DMS53 treated with DMSO at 0.1 percent for 48 hours (cell line): ENCODE data around the gene FLNB.

Experiments used
- DNase-seq: peaks from one replicate; lab custom pipeline; 2025; ENCODE audit not compliant: unreplicated experiment; lab: John Stamatoyannopoulos, UW

The FLNB gene

DNA sequence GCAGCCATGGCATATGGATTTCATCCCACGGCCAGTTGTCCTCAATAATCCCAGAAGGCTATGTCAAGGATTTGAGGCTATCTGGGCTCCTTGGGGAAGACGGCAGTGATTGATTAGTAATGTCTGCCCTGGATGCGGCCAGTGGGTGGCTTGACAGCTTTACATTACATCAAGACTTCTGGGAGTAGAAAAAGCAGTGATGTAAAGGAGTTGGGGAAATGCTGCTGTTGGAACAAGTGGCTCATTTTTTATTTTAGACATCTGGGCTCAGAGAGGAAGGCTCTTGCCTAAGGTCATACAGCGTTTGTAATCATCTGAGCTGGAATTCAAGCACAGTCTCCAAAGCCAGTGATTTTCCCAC is 94.1 kb downstream of the FLNB start:
- DNase-seq: no peak

GRCh38 chr3:58102976-58103451 is 94.8 kb downstream of the FLNB start:
- no peak for DNase-seq

DNA sequence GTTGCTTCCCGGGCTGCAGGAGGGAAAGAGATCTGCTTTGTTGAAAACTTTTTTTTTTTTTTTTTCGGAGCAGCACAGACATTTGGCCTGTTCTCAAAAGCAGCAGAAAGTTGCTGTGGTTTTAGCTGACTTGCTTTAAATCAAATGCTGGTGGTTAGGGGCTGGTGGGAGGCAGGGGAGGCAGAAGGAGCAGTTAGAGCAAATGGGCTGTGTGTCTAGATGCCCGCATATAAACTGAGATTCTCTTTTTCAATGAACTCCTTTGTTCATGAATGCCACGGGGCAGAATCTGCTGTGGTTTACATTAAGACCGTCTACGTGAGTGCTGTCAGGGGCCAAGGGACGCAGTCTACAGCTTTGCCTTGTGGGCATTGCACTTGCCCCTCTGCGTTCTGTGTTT is 95.9 kb downstream of the FLNB start:
- DNase-seq: no peak

DNA sequence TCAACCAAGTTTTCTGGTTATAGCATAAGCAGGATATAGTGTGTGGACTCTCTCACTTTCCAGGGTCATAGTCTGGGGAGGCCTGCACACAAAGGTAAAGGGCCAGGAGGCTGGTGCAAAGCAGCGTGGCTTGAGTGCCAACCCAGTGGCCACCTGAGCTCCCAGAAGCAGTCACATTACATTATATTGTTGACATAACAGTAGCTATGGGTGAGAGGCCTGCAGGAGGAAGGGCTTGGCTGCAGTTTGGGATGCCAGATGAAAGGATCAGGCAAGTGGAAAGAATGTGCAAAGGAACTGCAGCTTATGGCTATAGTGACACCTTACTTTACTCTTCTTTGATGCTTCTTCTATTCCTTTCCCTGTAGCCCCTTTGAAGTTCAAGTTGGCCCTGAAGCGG is 96.5 kb downstream of the FLNB start:
- DNase-seq: no peak

DNA sequence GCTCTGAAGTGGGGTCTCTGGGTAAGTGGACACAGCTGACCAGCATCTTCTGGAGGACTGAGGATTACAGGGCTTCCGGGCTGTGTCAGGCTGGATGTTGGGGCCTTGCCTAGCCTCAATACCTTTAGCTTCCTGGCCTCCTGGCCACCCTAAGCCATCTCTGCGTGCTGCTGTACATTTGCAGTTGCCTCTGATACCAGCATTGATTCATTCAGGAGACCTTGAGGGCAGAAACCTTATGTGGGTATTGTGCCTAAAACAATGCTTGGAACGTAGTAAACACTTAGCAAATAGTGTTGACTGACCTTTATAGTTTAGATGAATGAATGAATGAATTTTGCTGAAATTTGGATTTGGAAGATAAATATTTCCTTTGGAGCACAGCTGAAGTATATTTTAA is 97.0 kb downstream of the FLNB start:
- DNase-seq: no peak

GRCh38 chr3:58106061-58106460 is 97.8 kb downstream of the FLNB start:
- no peak for DNase-seq

DNA sequence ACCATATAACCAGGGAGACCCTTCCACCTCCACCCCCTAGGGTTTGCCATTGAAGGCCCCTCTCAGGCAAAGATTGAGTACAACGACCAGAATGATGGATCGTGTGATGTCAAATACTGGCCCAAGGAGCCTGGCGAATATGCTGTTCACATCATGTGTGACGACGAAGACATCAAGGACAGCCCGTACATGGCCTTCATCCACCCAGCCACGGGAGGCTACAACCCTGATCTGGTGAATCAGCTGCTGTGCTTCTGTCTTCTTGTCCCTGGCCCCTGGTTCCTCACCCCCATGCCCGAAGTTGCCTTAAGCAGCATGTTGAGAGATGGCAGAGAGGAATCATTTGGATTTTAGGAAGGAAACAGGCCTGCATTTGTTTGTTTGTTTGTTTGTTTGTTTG is 98.4 kb downstream of the FLNB start:
- DNase-seq: no peak

DNA sequence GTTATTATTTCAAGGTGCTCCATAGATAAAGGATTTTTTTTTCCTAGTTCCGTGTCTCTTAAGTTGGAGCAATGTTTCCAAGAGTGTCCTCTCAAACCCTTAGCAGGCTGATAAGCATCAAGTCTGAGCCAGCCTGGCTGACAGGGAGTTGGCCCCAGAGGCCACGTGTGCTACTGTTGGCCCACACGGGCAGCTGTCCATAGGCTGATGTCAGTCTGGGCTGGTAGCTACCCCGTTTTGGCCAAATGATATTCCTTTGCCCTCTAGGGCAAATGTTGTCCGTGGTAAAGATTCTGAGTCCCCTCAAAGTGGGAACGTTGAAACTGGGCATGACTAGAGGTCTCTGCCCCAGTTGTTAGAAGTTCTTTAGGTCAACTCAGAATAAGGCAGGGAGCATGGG is 99.4 kb downstream of the FLNB start:
- no peak for DNase-seq

- no peak for DNase-seq
These were observed 101.5 kb downstream of the FLNB start for GRCh38 chr3:58109752-58110151.

- peak; percentile 50 for DNase-seq
These were observed 103.4 kb downstream of the FLNB start for GRCh38 chr3:58111513-58112184.

DNA sequence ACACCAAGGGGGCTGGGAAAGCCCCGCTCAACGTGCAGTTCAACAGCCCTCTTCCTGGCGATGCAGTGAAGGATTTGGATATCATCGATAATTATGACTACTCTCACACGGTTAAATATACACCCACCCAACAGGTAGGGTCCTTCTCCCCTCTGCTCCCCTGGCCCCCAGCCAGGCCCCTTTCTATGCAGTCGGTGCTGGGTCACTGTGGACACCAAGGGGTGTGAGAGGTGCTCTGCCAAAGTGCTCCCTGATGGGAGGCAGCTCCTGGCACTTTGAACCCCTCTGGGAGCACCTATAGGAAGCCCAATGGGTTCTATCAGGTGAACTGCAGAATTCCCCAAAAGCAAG is 103.9 kb downstream of the FLNB start:
- no peak for DNase-seq

DNA sequence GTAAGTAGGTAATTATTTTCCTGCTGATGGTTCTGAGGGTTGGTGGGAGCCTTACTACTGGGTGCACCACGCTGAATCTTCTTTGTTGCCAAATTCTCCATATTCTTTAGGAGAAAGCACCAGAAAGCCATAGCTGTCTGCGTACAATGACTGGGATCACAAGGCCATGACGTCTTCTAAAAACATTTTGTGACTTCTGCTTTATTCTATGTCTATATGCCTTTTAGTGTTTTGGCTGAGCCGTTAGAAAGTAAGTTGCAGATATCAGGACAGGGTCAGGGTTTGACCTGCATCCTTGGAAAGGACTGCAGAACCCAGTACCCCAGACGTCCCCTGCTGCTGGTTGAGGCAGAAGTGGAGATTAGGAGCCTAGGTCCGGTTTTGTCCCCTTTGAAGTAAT is 107.0 kb downstream of the FLNB start:
- no peak for DNase-seq

- no peak for DNase-seq
These were observed 108.1 kb downstream of the FLNB start for GRCh38 chr3:58116161-58116955.

GRCh38 chr3:58116985-58117384 is 108.8 kb downstream of the FLNB start:
- DNase-seq: no peak

GRCh38 chr3:58117561-58118181 is 109.4 kb downstream of the FLNB start:
- DNase-seq: no peak

- DNase-seq: no peak
These were observed 111.0 kb downstream of the FLNB start for GRCh38 chr3:58119186-58119585.

DNA sequence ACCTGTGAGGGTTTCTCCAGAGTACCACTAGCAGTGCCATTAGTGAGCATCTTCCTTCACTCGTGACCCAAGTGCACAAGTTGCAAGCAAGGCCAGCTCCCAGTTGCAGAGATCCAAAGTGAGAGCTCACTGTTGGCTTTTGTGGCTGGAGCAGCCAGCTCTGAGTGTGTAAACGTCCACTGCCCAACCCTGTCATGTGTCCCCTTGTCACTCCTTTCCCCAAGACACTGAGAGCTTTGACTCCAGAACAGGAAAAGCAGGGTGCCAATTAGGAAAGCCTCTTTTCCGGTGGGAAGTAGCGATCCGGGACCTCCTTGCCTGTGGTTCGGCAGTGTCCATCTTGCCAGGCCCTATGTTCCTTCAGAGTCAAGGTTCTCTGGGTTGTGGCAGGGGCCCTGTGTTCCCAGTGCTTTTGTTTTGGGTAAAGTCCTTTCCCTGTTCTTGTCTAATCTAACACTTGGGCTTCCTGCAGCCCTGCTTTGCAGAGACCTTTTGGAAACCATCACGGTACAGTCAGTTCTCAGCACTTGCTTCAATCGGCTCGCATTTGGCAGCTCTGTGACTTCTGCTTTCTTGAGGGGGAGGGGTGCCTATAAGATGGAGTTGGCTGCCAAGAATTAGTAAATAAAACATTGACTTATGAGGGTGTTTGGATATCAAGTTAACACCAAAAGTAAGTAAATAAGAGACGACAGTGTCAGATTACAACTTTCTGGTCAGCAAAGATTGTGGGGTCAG is 112.0 kb downstream of the FLNB start:
- DNase-seq: no peak

- DNase-seq: no peak
These were observed 113.0 kb downstream of the FLNB start for GRCh38 chr3:58121183-58121582.

GRCh38 chr3:58122936-58123700 is 114.9 kb downstream of the FLNB start:
- no peak for DNase-seq

GRCh38 chr3:58124387-58124786 is 116.2 kb downstream of the FLNB start:
- no peak for DNase-seq
